GM20000 (cell line): ENCODE measurements around the gene GNLY.

ENCODE experiments used
- DNase-seq: peaks from one replicate; pipeline ENCODE4 v3.0.0; 2012; ENCODE audit warnings: low spot score
- CTCF ChIP-seq: IDR thresholded peaks from 2 replicates; pipeline ENCODE4 v1.5.1; 2012; ENCODE audit warnings: mild to moderate bottlenecking, control low read depth; ENCODE audit errors: extremely low read depth, missing control alignments

GNLY gene

GRCh38 chr2:85731606-85732005 is 37.4 kb downstream of the GNLY start:
- no peak for TF ChIP-seq CTCF
- no peak for DNase-seq

DNA sequence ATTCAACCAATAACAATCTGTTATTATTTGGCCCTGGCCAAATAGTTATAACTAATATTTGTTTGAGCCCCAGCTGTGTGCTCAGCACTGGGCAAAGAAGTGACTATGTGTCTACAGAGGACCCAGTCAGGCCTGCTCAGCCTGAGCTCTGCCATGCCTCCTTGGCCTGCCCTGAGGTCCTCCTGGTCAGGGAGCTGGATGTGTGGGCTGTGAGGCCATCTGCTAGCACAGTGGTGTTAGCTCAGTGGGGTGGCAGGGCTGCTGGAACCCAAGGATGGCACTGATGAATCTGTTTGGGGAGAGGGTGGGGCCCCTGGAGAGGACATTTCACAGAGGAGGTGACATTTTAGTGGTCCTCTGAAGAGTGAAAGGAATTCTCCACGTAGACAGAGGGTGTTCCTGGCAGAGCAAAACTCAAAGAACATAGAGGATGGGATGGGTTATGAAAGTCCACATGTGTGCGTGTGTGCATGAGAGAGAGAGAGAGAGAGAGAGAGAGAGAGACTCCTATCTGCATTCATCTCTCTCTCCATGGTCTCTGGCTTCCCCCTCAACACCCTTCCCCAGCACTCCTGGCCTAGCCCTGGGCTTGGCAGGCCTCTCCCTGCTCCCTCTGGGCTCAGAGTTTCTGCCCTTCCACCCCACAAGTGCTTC is 38.4 kb downstream of the GNLY start:
- no peak for DNase-seq
- TF ChIP-seq CTCF: no peak

DNA sequence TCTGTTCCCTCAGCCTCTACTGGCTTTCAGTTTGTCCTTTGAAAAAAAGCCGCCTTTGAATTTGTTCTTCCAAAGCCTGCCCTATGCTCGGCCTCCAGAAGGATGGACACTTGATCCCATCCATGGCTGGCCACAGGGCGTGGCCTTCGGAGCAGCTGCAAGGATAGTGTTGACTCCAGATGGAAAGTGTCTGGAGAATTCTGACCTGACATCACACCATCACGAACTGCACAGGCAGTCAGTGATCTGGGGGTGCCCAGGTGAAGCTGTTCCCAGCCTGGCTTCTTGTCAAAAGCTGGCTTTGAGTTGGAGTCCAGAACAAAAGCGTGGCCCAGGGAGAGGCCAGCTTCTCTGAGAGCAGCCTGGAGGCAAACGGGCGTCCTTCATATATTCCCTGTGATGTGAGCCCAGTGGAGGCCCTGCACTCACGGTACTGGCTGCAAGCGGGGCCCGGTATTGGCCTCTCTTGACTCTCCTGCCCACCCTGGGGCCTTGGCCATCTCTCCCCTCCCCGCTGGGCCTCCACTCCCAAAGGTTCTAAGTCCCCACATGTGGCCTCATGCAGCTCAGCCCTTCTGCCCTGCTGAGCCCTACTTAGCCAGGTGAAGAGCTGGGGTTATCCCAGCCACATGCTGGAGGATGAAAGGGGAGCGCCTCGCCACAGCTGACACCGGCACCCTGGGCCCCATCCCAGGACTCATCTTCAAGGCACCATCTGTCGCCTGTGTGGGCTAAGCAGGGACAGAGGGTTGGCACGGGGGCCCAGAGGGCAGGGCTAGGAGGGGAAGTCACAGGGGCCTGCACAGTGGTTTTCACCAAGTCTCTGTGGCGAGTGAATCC is 39.2 kb downstream of the GNLY start:
- TF ChIP-seq CTCF: no peak
- no peak for DNase-seq

GRCh38 chr2:85734015-85734414 is 39.9 kb downstream of the GNLY start:
- DNase-seq: no peak
- no peak for TF ChIP-seq CTCF

- TF ChIP-seq CTCF: no peak
- no peak for DNase-seq
These were observed 40.9 kb downstream of the GNLY start for GRCh38 chr2:85734942-85735608.

- no peak for TF ChIP-seq CTCF
- no peak for DNase-seq
These were observed 41.5 kb downstream of the GNLY start for GRCh38 chr2:85735691-85736090.
